K562 (cell line): ENCODE data around the gene ZMIZ1. TPM values are rescaled to one million over a fixed set of nuclear protein-coding genes. Genes with fewer than 3 reads are reported as not detected.

Experiments used
- ATAC-seq: fragments of 200-7000 bp; cut with Tn5 transposase; 3 replicates; pipeline ENCODE4 v1.9.1; 2020; ENCODE audit warnings: moderate library complexity
- BruUV-seq: library from RNA; stranded (reverse); fragments of 400-500 nt; replicated peaks from 2 replicates; lab custom pipeline; 2021; lab: Mats Ljungman, UMichigan
- CTCF ChIA-PET: fragments of 300-600 bp; formaldehyde crosslinking; extraction: SDS; loops from one replicate; lab custom pipeline; 2021; ENCODE audit warnings: low intra/inter-chr PET ratio; lab: Yijun Ruan, JAX
- POLR2A ChIA-PET: fragments of 300-600, 350-650 bp; sonication (Branson Sonifier 250); formaldehyde crosslinking; extraction: SDS; loops from one replicate; lab custom pipeline; 2021; ENCODE audit warnings: antibody characterized with exemption, inconsistent platforms; lab: Yijun Ruan, JAX
- DNase-seq, 4 experiments: peaks; one replicate each; pipeline versions ENCODE4 v3.0.0 to v3.0.0-alpha.2; 2011 to 2018; ENCODE audit warnings: low spot score in 3 of 4, mixed read lengths in 3 of 4; ENCODE audit errors: extremely low read depth in 1 of 4
- FAIRE-seq: peaks from 2 replicates; lab custom pipeline; 2011; peaks lifted over from hg19 to GRCh38; lab: Jason Lieb, UNC
- H2AFZ ChIP-seq: 2 replicates; pipeline ENCODE4 v1.6.0; 2011; ENCODE audit warnings: low read depth, low read length, control low read depth, inconsistent platforms
- H3K27ac ChIP-seq: fragments of 200-600 bp; 3 replicates; pipeline ENCODE4 v1.8.0; 2011; ENCODE audit warnings: low read depth, mild to moderate bottlenecking, control low read depth, inconsistent platforms, low read length, moderate library complexity, mixed read lengths; ENCODE audit errors: extremely low read depth
- H3K27me3 ChIP-seq, 2 experiments: fragments of 300-600 bp in 1 of 2; 2 replicates in 1 of 2; 3 replicates in 1 of 2; pipeline versions ENCODE4 v1.6.0 to v1.8.0; 2011; ENCODE audit warnings: inconsistent platforms in 2 of 2, low read length in 2 of 2, mild to moderate bottlenecking in 1 of 2, mixed read lengths in 1 of 2, moderate library complexity in 1 of 2; ENCODE audit not compliant: control insufficient read depth in 2 of 2, insufficient read depth in 2 of 2
- H3K36me3 ChIP-seq: fragments of 300-600 bp; 3 replicates; pipeline ENCODE4 v1.8.0; 2011; ENCODE audit warnings: mild to moderate bottlenecking, low read length, inconsistent platforms; ENCODE audit not compliant: control insufficient read depth, insufficient read depth
- H3K4me1 ChIP-seq, 2 experiments: fragments of 200-600 bp in 1 of 2; replicated peaks in 1 of 2; 2 replicates in 1 of 2; 3 replicates in 1 of 2; pipeline versions ENCODE4 v1.5.1 to v1.8.0; 2011; ENCODE audit warnings: inconsistent platforms in 2 of 2, low read length in 2 of 2, mild to moderate bottlenecking in 1 of 2, mixed read lengths in 1 of 2, moderate library complexity in 1 of 2; ENCODE audit not compliant: control insufficient read depth in 2 of 2, insufficient read depth in 2 of 2
- H3K4me2 ChIP-seq: 2 replicates; pipeline ENCODE4 v1.6.1; 2011; ENCODE audit warnings: low read length, control low read depth, inconsistent platforms, mixed read lengths; ENCODE audit not compliant: insufficient read depth
- H3K4me3 ChIP-seq: fragments of 200-600 bp; sonication (generic), shearing (Covaris generic); 2 replicates; pipeline ENCODE4 v1.5.1; 2016; ENCODE audit warnings: control low read depth, inconsistent platforms
- H3K79me2 ChIP-seq: fragments of 200-600 bp; 3 replicates; pipeline ENCODE4 v1.8.0; 2011; ENCODE audit warnings: low read length, inconsistent platforms; ENCODE audit not compliant: control insufficient read depth, insufficient read depth
- H3K9ac ChIP-seq, 2 experiments: 2 replicates each; pipeline versions ENCODE4 v1.6.0 to v1.6.1; 2011; ENCODE audit warnings: low read depth in 2 of 2, low read length in 2 of 2, control low read depth in 1 of 2, inconsistent platforms in 1 of 2, mild to moderate bottlenecking in 1 of 2, mixed read lengths in 1 of 2; ENCODE audit not compliant: insufficient read depth in 1 of 2
- H3K9me1 ChIP-seq: one replicate; pipeline ENCODE4 v1.6.0; 2011; ENCODE audit warnings: inconsistent platforms, mild to moderate bottlenecking, low read length, moderate library complexity; ENCODE audit not compliant: control insufficient read depth, insufficient read depth
- H3K9me3 ChIP-seq: replicated peaks from 2 replicates; pipeline ENCODE4 v1.5.1; 2011; ENCODE audit warnings: low read depth, low read length, inconsistent platforms; ENCODE audit not compliant: control insufficient read depth, insufficient read depth
- H4K20me1 ChIP-seq: replicated peaks from 2 replicates; pipeline ENCODE4 v1.6.1; 2011; ENCODE audit warnings: low read length, inconsistent platforms, mixed read lengths; ENCODE audit not compliant: control insufficient read depth, insufficient read depth
- MXD1 ChIP-seq: fragments of 250-450 bp; sonication (Bioruptor Pico); IDR thresholded peaks from 2 replicates; pipeline ENCODE4 v1.8.0; 2021; ENCODE audit warnings: borderline replicate concordance, mild to moderate bottlenecking, moderate library complexity; ENCODE audit not compliant: poor library complexity, severe bottlenecking
- RFX1 ChIP-seq: fragments of 450-650 bp; IDR thresholded peaks from 2 replicates; pipeline ENCODE4 v1.6.1; 2016; ENCODE audit warnings: mild to moderate bottlenecking, moderate library complexity
- RNF219 ChIP-seq: fragments of 250-450 bp; sonication (Bioruptor Pico); IDR thresholded peaks from 2 replicates; pipeline ENCODE4 v1.5.0; 2022; ENCODE audit warnings: mild to moderate bottlenecking
- TEAD4 ChIP-seq, 2 experiments: sonication (generic) in 1 of 2; formaldehyde crosslinking in 1 of 2; IDR thresholded peaks; 2 replicates each; pipeline versions ENCODE4 v1.6.1 to v1.8.0; 2012 to 2022; ENCODE audit warnings: borderline replicate concordance in 1 of 2, inconsistent platforms in 1 of 2, low read length in 1 of 2, mild to moderate bottlenecking in 1 of 2, missing genetic modification reagents in 1 of 2
- WGBS: fragments of 100-300 bp; shearing (Covaris generic); methylation state at CpG from one replicate; pipeline ENCODE4 v1.1.6; 2016; ENCODE audit warnings: low coverage, mixed read lengths; ENCODE audit not compliant: insufficient coverage; ENCODE audit errors: missing lambda C conversion rate; 5-methylcytosine and 5-hydroxymethylcytosine counted together
- in situ Hi-C: fragments of 300-500 bp; cut with MboI; formaldehyde crosslinking; loops from 4 replicates; pipeline ENCODE4 v1.15.0; 2018; ENCODE audit warnings: inconsistent platforms, mixed read lengths
- intact Hi-C: fragments of 100-400 bp; cut with micrococcal nuclease; formaldehyde crosslinking; loops from 2 replicates; pipeline ENCODE4 v1.14.2; 2022
- polyA plus RNA-seq, 8 experiments: library from polyadenylated mRNA; depleted of rRNA in 4 of 8; stranded (reverse) in 5 of 8; unstranded in 3 of 8; fragments of >200 nt; fragmentation: Nextera tagmentation in 2 of 8; fragmentation: Illumina TruSeq in 1 of 8; extraction: Ambion mirVana in 2 of 8; extraction: Trizol in 1 of 8; gene quantifications; 2 replicates each; pipeline versions ENCODE4 v1.2.1 to v1.2.3, GENCODE V29; 2011 to 2014; ENCODE audit warnings: inconsistent platforms in 1 of 8, missing spikeins in 1 of 8
- total RNA-seq, 7 experiments: library from RNA; depleted of rRNA in 6 of 7; stranded (reverse); fragments of >200 nt in 6 of 7; fragmentation: Illumina TruSeq in 2 of 7; extraction: Trizol in 2 of 7; gene quantifications; 2 replicates each; pipeline versions ENCODE4 v1.2.1 to v1.2.3, GENCODE V29; 2011 to 2021; ENCODE audit warnings: low replicate concordance in 1 of 7

ZMIZ1 gene
- total and polyA plus RNA-seq, 9 of the 15 experiments (the other 6 are each of a cell fraction or from before 2014, with no cell fraction given), result 1.0 to 37.3 (median 4.3) TPM

- Histone ChIP-seq H3K9ac (no peak overlapping the region), H3K4me1 (peaks cover 0 to 12% of the 10 kb centered on the region in 2 experiments; a peak in 1 of 5 replicates), H3K27me3 (no peaks in the 10 kb centered on the region), H3K36me3 (no peaks in the 10 kb centered on the region), H3K27ac (no peak overlapping the region), H3K4me2 (no peak overlapping the region), H4K20me1 (peaks cover 35% of the 10 kb centered on the region), H2AFZ (no peak overlapping the region), H3K9me3 (no peaks in the 10 kb centered on the region), H3K9me1 (no peaks in the 10 kb centered on the region), H3K4me3 (no peak overlapping the region), H3K79me2 (no peaks in the 10 kb centered on the region)
- in situ Hi-C loops (no loop called here), intact Hi-C loops (no loop called here)
- no peak for TF ChIP-seq RNF219
- no peak for TF ChIP-seq MXD1 (CRISPR knock-in tag)
- TF ChIP-seq RFX1, result no peak
- TF ChIP-seq TEAD4 (IDR thresholded peaks at IDR 0.05; ENCODE audit: low read length), result no peak
- TF ChIP-seq TEAD4 (CRISPR knock-in tag; IDR thresholded peaks at IDR 0.05; ENCODE audit: borderline replicate concordance), result 0 out of 2 replicates have a peak, but pooled peaks have one; percentile 25
- 64% methylated on average over 7 of the region's 7 CpGs for WGBS
- BruUV-seq, result no TSS peak
- DNase-seq (no peak), ATAC-seq (no peak), FAIRE-seq (no peak)
- ChIA-PET POLR2A (no interaction called here), CTCF (no interaction called here)
These were observed 191.1 kb downstream of the ZMIZ1 start for GRCh38 chr10:79259834-79260233.
